Parathyroid adenoma (tissue), 2 donors: ENCODE data around the gene ZNF470.

Experiments used
- H2AFZ ChIP-seq: fragments of 300-600 bp; sonication (generic); one replicate; pipeline ENCODE4 v1.7.0; 2017; ENCODE audit warnings: antibody characterized with exemption, mild to moderate bottlenecking
- H3K27ac ChIP-seq: fragments of 300-600 bp; sonication (generic); one replicate; pipeline ENCODE4 v1.7.0; 2017
- H3K27me3 ChIP-seq: fragments of 300-600 bp; sonication (generic); one replicate; pipeline ENCODE4 v1.7.0; 2017; ENCODE audit warnings: low read length; ENCODE audit not compliant: control insufficient read depth, insufficient read depth
- H3K36me3 ChIP-seq: fragments of 300-600 bp; sonication (generic); one replicate; pipeline ENCODE4 v1.7.0; 2017; ENCODE audit warnings: low read length; ENCODE audit not compliant: control insufficient read depth, insufficient read depth
- H3K4me1 ChIP-seq: fragments of 300-600 bp; sonication (generic); one replicate; pipeline ENCODE4 v1.7.0; 2017; ENCODE audit warnings: control low read depth
- H3K4me2 ChIP-seq: fragments of 300-600 bp; sonication (generic); one replicate; pipeline ENCODE4 v1.7.0; 2017; ENCODE audit warnings: low read length
- H3K4me3 ChIP-seq: fragments of 300-600 bp; sonication (generic); one replicate; pipeline ENCODE4 v1.7.0; 2017; ENCODE audit warnings: low read depth, low read length
- H3K79me2 ChIP-seq: fragments of 300-600 bp; sonication (generic); one replicate; pipeline ENCODE4 v1.7.0; 2017; ENCODE audit warnings: control low read depth
- H3K9ac ChIP-seq: fragments of 300-600 bp; sonication (generic); one replicate; pipeline ENCODE4 v1.7.0; 2017; ENCODE audit warnings: mild to moderate bottlenecking
- H3K9me3 ChIP-seq: fragments of 300-600 bp; sonication (generic); one replicate; pipeline ENCODE4 v1.7.0; 2017; ENCODE audit warnings: low read length; ENCODE audit not compliant: control insufficient read depth
- CTCF ChIP-seq: fragments of 300-600 bp; sonication (generic); IDR thresholded peaks from one replicate; pipeline ENCODE4 v1.7.0; 2017; ENCODE audit warnings: antibody characterized with exemption, mild to moderate bottlenecking
- donor health status: primary hyperparathyroidism.

ZNF470 gene

DNA sequence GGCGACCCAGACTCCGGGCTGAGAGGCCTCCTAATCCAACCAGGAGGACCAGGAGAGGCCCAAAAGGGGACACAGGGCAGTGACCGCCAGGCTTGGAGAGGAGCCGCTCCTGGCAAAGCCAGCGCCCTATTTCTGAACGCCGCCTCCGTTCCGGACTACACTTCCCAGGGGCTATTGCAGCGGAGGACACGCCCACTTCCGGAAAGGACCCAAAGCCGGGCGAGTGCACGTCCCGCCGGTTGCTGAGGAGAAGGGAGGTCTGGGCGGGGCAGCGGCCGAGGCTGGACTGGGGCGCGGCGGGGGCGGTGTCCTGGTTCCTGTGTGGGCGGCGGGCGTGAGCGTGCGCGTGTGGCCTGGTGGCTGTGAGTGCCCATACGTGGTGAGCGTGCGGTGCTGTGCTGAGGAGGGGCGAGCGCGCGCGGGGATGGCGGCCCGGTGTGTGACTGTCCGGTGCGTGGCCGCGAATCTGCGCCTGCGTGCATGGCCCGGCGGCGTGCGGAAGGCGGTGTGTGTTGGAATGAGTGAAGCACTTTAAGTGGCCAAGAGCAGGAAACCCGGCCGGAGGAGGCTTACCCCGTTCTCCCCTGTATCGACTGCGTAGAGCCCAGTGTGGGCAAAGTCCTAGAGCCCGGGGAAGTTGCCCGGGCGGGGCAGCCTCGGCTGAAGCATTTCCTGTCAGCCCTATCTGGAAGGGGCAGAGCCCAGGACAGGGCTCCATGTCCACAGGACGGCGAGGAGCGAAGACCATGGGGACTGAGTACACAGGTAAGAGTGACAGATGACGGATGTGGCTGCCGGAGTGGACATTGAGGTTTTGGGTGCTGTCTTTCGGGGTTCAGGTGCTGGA is at the start of gene ZNF470:
Gene ZNF470, plus strand, starts transcription at position 195 of the 847 bp plus-strand sequence. CDS start 2,844 bp downstream, outside the sequence.
- peak within 1 kb of the TSS; percentile 89 for H3K4me2 ChIP-seq
- no peaks in the 10 kb centered on the region for H3K36me3 ChIP-seq
- H3K9ac ChIP-seq = no peak within 1 kb of the TSS
- TF ChIP-seq CTCF = no peak
- peak within 1 kb of the TSS; percentile 82 for H2AFZ ChIP-seq
- peak within 1 kb of the TSS; percentile 64 for H3K27ac ChIP-seq
- no peaks in the 10 kb centered on the region for H3K79me2 ChIP-seq
- no peaks in the 10 kb centered on the region for H3K9me3 ChIP-seq
- no peaks in the 10 kb centered on the region for H3K27me3 ChIP-seq
- H3K4me3 ChIP-seq = peak within 1 kb of the TSS; percentile 97
- no peaks in the 10 kb centered on the region for H3K4me1 ChIP-seq

DNA sequence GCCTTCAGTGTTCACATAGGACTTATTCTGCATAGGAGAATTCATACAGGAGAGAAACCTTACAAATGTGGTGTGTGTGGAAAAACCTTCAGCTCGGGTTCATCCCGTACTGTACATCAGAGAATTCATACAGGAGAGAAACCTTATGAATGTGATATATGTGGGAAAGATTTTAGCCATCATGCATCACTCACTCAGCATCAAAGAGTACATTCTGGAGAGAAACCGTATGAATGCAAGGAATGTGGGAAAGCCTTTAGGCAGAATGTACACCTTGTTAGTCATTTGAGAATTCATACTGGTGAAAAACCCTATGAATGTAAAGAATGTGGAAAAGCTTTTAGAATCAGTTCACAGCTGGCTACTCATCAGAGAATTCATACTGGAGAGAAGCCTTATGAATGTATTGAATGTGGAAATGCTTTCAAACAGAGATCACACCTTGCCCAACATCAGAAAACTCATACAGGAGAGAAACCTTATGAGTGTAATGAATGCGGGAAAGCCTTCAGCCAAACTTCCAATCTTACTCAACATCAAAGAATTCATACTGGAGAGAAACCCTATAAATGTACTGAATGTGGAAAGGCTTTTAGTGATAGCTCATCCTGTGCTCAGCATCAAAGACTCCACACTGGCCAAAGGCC is 41.9 kb upstream of the ZNF470 start:
- H2AFZ ChIP-seq = no peak overlapping the region

GRCh38 chr19:56537442-56537841 is 29.8 kb upstream of the ZNF470 start:
- H3K9ac ChIP-seq = no peak overlapping the region
- H3K27me3 ChIP-seq = no peaks in the 10 kb centered on the region
- H3K4me3 ChIP-seq = peak overlapping the region; percentile 98
- no peaks in the 10 kb centered on the region for H3K4me1 ChIP-seq
- H3K4me2 ChIP-seq = peak overlapping the region; percentile 92
- no peak overlapping the region for H3K27ac ChIP-seq
- TF ChIP-seq CTCF = no peak
- H3K9me3 ChIP-seq = no peaks in the 10 kb centered on the region
- no peaks in the 10 kb centered on the region for H3K79me2 ChIP-seq
- H3K36me3 ChIP-seq = no peaks in the 10 kb centered on the region
- peak overlapping the region; percentile 93 for H2AFZ ChIP-seq

More for the DNA sequence above, 41.9 kb upstream of the ZNF470 start:
- no peak for TF ChIP-seq CTCF
- no peak overlapping the region for H3K4me3 ChIP-seq
- H3K9me3 ChIP-seq = peaks cover 24% of the 10 kb centered on the region
- no peaks in the 10 kb centered on the region for H3K4me1 ChIP-seq
- H3K27ac ChIP-seq = no peak overlapping the region
- H3K9ac ChIP-seq = no peak overlapping the region
- no peaks in the 10 kb centered on the region for H3K27me3 ChIP-seq
- peaks cover 9% of the 10 kb centered on the region for H3K36me3 ChIP-seq
- no peaks in the 10 kb centered on the region for H3K79me2 ChIP-seq
- H3K4me2 ChIP-seq = no peak overlapping the region

- Histone ChIP-seq H3K79me2 (no peaks in the 10 kb centered on the region), H3K9ac (no peak overlapping the region), H3K27ac (peak overlapping the region; percentile 83), H3K27me3 (no peaks in the 10 kb centered on the region), H3K4me3 (peak overlapping the region; percentile 98), H3K4me1 (no peaks in the 10 kb centered on the region), H3K4me2 (peak overlapping the region; percentile 92), H3K36me3 (no peaks in the 10 kb centered on the region), H3K9me3 (no peaks in the 10 kb centered on the region), H2AFZ (peak overlapping the region; percentile 93)
- TF ChIP-seq CTCF = no peak
Measured at GRCh38 chr19:56538254-56538760, 29.0 kb upstream of the ZNF470 start.
